H1 (cell line): ENCODE measurements around the gene ZNF526. TPM values are rescaled to one million over a fixed set of nuclear protein-coding genes. Genes with fewer than 3 reads are reported as not detected.

ENCODE experiments used
- ATF3 ChIP-seq: IDR thresholded peaks from 2 replicates; pipeline ENCODE4 v1.6.1; 2011; ENCODE audit warnings: low read depth, mild to moderate bottlenecking, low read length; ENCODE audit not compliant: insufficient read depth
- BACH1 ChIP-seq: IDR thresholded peaks from 2 replicates; pipeline ENCODE4 v1.6.1; 2012; ENCODE audit warnings: low read length, improper control_type of control experiment
- CREB1 ChIP-seq: IDR thresholded peaks from 2 replicates; pipeline ENCODE4 v1.6.1; 2012; ENCODE audit warnings: inconsistent platforms
- EGR1 ChIP-seq: IDR thresholded peaks from 2 replicates; pipeline ENCODE4 v1.6.1; 2011; ENCODE audit warnings: low read depth, low read length, borderline replicate concordance
- EZH2 ChIP-seq: fragments of 200-600 bp; sonication (generic); IDR thresholded peaks from 2 replicates; pipeline ENCODE4 v1.7.1; 2012; ENCODE audit warnings: low read depth, mild to moderate bottlenecking, moderate library complexity, low read length, inconsistent platforms; ENCODE audit not compliant: severe bottlenecking
- JUND ChIP-seq: IDR thresholded peaks from 2 replicates; pipeline ENCODE4 v1.6.1; 2011; ENCODE audit warnings: mild to moderate bottlenecking, improper control_type of control experiment, low read length
- RAD21 ChIP-seq, 2 experiments: IDR thresholded peaks in 1 of 2; conservative IDR thresholded peaks in 1 of 2; 2 replicates each; pipeline ENCODE4 v1.6.1; 2011; ENCODE audit warnings: low read depth in 2 of 2, low read length in 2 of 2, improper control_type of control experiment in 1 of 2, inconsistent platforms in 1 of 2, mild to moderate bottlenecking in 1 of 2, moderate library complexity in 1 of 2
- polyA plus RNA-seq, 7 experiments: library from polyadenylated mRNA; depleted of rRNA in 3 of 7; stranded (reverse) in 5 of 7; unstranded in 2 of 7; fragments of >200 nt in 5 of 7; fragments of 200-250 nt in 2 of 7; gene quantifications; 1 replicate in 5 of 7; 2 replicates in 1 of 7; 4 replicates in 1 of 7; pipeline versions ENCODE4 v1.2.1 to v1.2.3, GENCODE V29; 2011 to 2013; ENCODE audit warnings: missing spikeins in 2 of 7, mixed read lengths in 2 of 7
- total RNA-seq: library from RNA; stranded (reverse); fragmentation: NEBNext Ultra II Directional; extraction: Animal tissue kit (Norgen Biotek cat#: 25700); gene quantifications from 2 replicates; pipeline ENCODE4 v1.2.1, GENCODE V29; 2021
- TF ChIP-seq, protein P1 (sequence below): IDR thresholded peaks from 2 replicates; pipeline ENCODE4 v1.6.1; 2012; ENCODE audit warnings: inconsistent platforms

ZNF526 gene
- total and polyA plus RNA-seq, 2 of the 8 experiments (the other 6 are each of a cell fraction or from before 2014, with no cell fraction given), result 8.4 to 14.1 TPM

DNA sequence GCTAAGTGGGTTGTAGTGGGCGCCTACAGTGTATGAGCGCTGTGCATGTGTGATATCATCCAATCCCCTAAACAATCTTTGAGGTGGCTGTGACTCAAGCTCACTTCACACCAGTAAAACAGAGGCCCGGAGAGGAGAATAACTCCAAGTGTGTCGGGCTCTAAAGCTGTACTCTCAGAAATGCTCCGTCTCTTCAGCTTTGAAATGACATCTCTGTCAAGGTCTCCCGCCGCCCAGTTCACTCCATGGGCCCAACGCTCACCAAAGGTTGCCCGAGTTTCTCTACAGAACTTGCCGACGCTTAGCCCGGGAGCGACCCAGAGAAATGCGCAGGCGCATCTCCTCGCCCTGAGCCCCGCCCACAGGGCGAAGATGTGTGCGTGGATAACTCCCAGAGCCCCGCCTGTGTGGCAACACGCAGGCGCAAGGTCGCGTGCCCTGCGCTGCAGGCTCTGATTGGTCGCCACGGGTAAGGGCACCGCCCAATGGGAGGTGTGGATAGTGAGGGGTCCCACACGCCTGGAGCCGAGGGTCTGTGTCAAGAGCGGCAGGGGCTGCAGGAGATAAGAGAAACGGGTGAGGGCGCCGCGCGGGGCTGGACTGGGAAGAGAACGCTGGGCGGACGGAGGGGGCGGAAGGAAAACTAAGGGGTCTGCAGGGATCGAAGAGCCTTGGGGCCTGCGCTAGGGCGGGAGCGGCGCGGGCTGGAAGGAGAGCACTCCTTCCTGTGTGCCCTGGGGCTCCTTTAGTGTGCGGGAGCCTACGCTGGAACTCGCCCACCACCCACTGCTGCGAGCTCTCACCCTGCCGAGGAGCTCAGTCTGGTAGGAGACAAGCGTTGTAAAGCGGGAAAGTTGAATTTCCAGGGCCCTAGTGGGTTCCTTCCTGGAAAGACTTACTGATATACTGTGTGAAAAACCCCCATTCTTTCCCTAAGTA lies at the start of gene ZNF526 (continued):
- TF ChIP-seq CREB1 (peak; percentile 71; the same call in 1 of the 2 replicates), ATF3 (0 out of 2 replicates have a peak, but pooled peaks have one; percentile 34), EZH2 (no peak), BACH1 (peak; percentile 66), EGR1 (no peak; the same call in 1 of the 2 replicates), RAD21 (IDR thresholded peaks at IDR 0.05 in 1 of 2, conservative IDR thresholded peaks at IDR 0.05 in 1 of 2; ENCODE audit: low read depth in 2 of 2, low read length in 2 of 2) (peak in 1 of 2 experiments; percentile 11; a peak in 1 of 4 replicates), JUND (no peak)
- TF ChIP-seq, protein P1, sequence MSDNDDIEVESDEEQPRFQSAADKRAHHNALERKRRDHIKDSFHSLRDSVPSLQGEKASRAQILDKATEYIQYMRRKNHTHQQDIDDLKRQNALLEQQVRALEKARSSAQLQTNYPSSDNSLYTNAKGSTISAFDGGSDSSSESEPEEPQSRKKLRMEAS, result peak; percentile 64; the same call in 1 of the 2 replicates
